OCI-LY1 (cell line): ENCODE results near the gene RANBP1.

Source experiments
- H2AFZ ChIP-seq: fragments of 200-600 bp; sonication (generic), shearing (Covaris generic); 2 replicates; pipeline ENCODE4 v1.6.0; 2014; ENCODE audit warnings: antibody characterized with exemption, mild to moderate bottlenecking, low read length
- H3F3A ChIP-seq: fragments of 200-600 bp; sonication (generic), shearing (Covaris generic); 2 replicates; pipeline ENCODE4 v1.6.0; 2014; ENCODE audit warnings: mild to moderate bottlenecking, antibody characterized with exemption, low read length, moderate library complexity; ENCODE audit not compliant: insufficient read depth
- H3K27ac ChIP-seq: fragments of 200-600 bp; sonication (generic); 2 replicates; pipeline ENCODE4 v1.5.1; 2014; ENCODE audit warnings: low read length, mixed run types, mild to moderate bottlenecking, low read depth; ENCODE audit not compliant: poor library complexity, severe bottlenecking
- H3K27me3 ChIP-seq: fragments of 200-600 bp; sonication (generic); 2 replicates; pipeline ENCODE4 v1.6.0; 2014; ENCODE audit warnings: antibody characterized with exemption, mild to moderate bottlenecking, low read length, moderate library complexity; ENCODE audit not compliant: insufficient read depth
- H3K36me3 ChIP-seq: fragments of 200-600 bp; sonication (generic); 2 replicates; pipeline ENCODE4 v1.6.1; 2014; ENCODE audit warnings: mild to moderate bottlenecking, antibody characterized with exemption, low read length, moderate library complexity, mixed read lengths; ENCODE audit not compliant: insufficient read depth
- H3K4me1 ChIP-seq: fragments of 200-600 bp; sonication (generic); 2 replicates; pipeline ENCODE4 v1.5.1; 2014; ENCODE audit warnings: mild to moderate bottlenecking, low read length, moderate library complexity; ENCODE audit not compliant: insufficient read depth, severe bottlenecking
- H3K4me2 ChIP-seq: fragments of 200-600 bp; sonication (generic), shearing (Covaris generic); 2 replicates; pipeline ENCODE4 v1.6.1; 2014; ENCODE audit warnings: low read length
- H3K4me3 ChIP-seq: fragments of 200-600 bp; sonication (generic); 2 replicates; pipeline ENCODE4 v1.5.1; 2014; ENCODE audit warnings: low read length, low read depth, mild to moderate bottlenecking, mixed read lengths; ENCODE audit not compliant: poor library complexity, severe bottlenecking
- H3K79me2 ChIP-seq: fragments of 200-600 bp; shearing (Covaris generic); 2 replicates; pipeline ENCODE4 v1.6.1; 2016; ENCODE audit warnings: mixed run types, low read length, mixed read lengths; ENCODE audit not compliant: insufficient read depth
- H3K9ac ChIP-seq: fragments of 200-600 bp; sonication (generic), shearing (Covaris generic); 2 replicates; pipeline ENCODE4 v1.6.1; 2014; ENCODE audit warnings: mild to moderate bottlenecking, low read length, mixed read lengths
- H3K9me2 ChIP-seq: fragments of 200-600 bp; sonication (generic), shearing (Covaris generic); 2 replicates; pipeline ENCODE4 v1.6.1; 2014; ENCODE audit warnings: low read depth, mild to moderate bottlenecking, low read length, mixed read lengths
- H3K9me3 ChIP-seq: fragments of 200-600 bp; shearing (Covaris generic); 2 replicates; pipeline ENCODE4 v1.6.1; 2014; ENCODE audit warnings: low read length, mixed read lengths
- H4K20me1 ChIP-seq: fragments of 200-600 bp; sonication (generic), shearing (Covaris generic); 2 replicates; pipeline ENCODE4 v1.6.0; 2016; ENCODE audit warnings: mild to moderate bottlenecking, low read length; ENCODE audit not compliant: insufficient read depth
- CTCF ChIP-seq: fragments of 200-600 bp; sonication (generic), shearing (Covaris generic); IDR thresholded peaks from 2 replicates; pipeline ENCODE4 v1.5.1; 2017; ENCODE audit warnings: mild to moderate bottlenecking, antibody characterized with exemption, low read length, moderate library complexity, mixed read lengths
- EZH2 ChIP-seq: fragments of 200-600 bp; sonication (generic), shearing (Covaris generic); IDR thresholded peaks from 2 replicates; pipeline ENCODE4 v1.8.0; 2017; ENCODE audit warnings: borderline replicate concordance, mixed run types, mild to moderate bottlenecking, antibody characterized with exemption, low read length, moderate library complexity, mixed read lengths

RANBP1 gene

GRCh38 chr22:20140521-20140964 lies 24.6 kb downstream of the RANBP1 start:
- Histone ChIP-seq H2AFZ (no peak overlapping the region), H3K27ac (no peak overlapping the region), H3K9me2 (no peaks in the 10 kb centered on the region), H3K9ac (no peak overlapping the region), H3K4me3 (no peak overlapping the region), H3K27me3 (no peaks in the 10 kb centered on the region), H3K36me3 (no peaks in the 10 kb centered on the region), H4K20me1 (no peaks in the 10 kb centered on the region), H3K4me2 (no peak overlapping the region), H3F3A (no peaks in the 10 kb centered on the region), H3K4me1 (peaks cover 10% of the 10 kb centered on the region), H3K9me3 (no peaks in the 10 kb centered on the region), H3K79me2 (no peaks in the 10 kb centered on the region)
- no peak for TF ChIP-seq CTCF
- no peak for TF ChIP-seq EZH2

DNA sequence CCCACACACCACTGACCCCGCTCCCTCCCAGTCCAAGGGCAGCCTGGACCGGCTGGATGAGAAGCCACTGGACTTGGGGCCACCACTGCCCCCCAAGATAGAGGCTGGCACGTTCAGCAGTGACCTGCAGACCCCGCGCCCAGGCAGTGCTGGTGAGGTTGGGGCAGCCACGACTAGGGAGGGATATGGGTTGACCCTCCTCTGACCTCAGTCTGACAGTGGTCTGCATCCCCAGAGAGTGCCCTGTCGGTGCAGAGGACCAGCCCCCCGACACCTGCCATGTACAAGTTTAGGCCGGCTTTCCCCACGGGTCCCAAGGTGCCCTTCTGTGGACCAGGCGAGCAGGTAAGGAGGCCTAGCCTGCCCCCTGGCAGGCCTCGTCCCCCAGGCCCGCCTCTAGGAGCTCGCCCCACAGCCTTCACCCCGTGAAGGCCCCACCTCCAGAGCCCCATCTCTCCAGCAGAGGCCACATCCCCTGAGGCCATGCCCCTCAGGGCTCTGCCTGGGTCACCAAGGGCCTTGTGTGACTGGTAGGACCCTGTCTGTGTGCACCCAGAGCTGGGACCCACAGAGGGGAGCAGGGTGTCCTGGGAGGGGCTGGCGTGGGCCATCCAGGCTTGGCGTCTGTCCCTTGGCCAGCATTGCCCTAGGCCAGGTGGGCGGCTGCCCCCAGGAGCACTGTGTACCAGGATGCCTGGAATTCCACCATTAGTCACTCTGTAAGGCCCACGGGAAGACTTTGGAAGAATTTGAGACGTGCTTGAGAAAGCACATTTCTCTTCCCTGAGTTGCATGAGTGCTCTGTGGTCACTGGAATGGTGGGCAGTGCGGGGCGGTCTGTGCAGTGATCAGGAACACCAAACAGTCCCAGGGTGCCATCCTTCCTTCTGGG lies 25.5 kb downstream of the RANBP1 start:
- no peaks in the 10 kb centered on the region for H3F3A ChIP-seq
- no peak overlapping the region for H3K4me3 ChIP-seq
- no peak overlapping the region for H3K4me2 ChIP-seq
- no peak overlapping the region for H3K27ac ChIP-seq
- no peaks in the 10 kb centered on the region for H4K20me1 ChIP-seq
- no peak overlapping the region for H2AFZ ChIP-seq
- H3K9me2 ChIP-seq = no peaks in the 10 kb centered on the region
- H3K27me3 ChIP-seq = no peaks in the 10 kb centered on the region
- H3K4me1 ChIP-seq = peaks cover under 1% of the 10 kb centered on the region
- TF ChIP-seq EZH2 (no peak), CTCF (no peak)
- no peak overlapping the region for H3K9ac ChIP-seq
- H3K36me3 ChIP-seq = no peaks in the 10 kb centered on the region
- H3K79me2 ChIP-seq = no peaks in the 10 kb centered on the region
- no peaks in the 10 kb centered on the region for H3K9me3 ChIP-seq

DNA sequence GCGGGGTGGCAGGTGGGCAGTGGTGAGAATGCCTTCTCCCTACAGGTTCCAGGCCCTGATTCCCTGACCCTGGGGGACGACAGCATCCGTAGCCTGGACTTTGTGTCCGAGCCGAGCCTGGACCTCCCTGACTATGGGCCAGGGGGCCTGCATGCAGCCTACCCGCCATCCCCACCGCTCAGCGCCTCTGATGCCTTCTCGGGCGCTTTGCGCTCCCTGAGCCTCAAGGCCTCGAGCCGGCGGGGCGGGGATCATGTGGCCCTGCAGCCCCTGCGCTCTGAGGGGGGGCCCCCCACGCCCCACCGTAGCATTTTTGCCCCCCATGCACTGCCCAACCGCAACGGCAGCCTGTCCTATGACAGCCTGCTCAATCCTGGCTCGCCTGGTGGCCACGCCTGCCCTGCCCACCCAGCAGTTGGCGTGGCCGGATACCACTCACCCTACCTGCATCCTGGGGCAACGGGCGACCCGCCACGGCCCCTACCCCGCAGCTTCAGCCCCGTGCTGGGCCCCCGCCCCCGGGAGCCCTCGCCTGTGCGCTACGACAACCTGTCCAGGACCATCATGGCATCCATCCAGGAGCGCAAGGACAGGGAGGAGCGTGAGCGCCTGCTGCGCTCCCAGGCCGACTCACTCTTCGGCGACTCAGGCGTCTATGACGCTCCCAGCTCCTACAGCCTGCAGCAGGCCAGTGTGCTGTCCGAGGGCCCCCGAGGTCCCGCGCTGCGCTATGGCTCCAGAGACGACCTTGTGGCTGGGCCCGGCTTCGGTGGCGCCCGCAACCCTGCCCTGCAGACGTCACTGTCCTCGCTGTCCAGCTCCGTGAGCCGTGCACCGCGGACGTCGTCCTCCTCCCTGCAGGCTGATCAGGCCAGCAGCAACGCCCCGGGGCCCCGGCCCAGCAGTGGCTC lies 27.1 kb downstream of the RANBP1 start:
- Histone ChIP-seq H3K4me1 (no peaks in the 10 kb centered on the region), H3K9me3 (no peaks in the 10 kb centered on the region), H3K9me2 (no peaks in the 10 kb centered on the region), H3K36me3 (no peaks in the 10 kb centered on the region), H3K79me2 (no peaks in the 10 kb centered on the region), H3K27ac (no peak overlapping the region), H4K20me1 (no peaks in the 10 kb centered on the region), H3K9ac (no peak overlapping the region), H3K4me2 (no peak overlapping the region), H3K27me3 (no peaks in the 10 kb centered on the region), H3K4me3 (no peak overlapping the region), H2AFZ (no peak overlapping the region), H3F3A (no peaks in the 10 kb centered on the region)
- no peak for TF ChIP-seq CTCF
- no peak for TF ChIP-seq EZH2
